ENCODE measurements around the gene SPAG16.

SPAG16 gene

GRCh38 chr2:213789940-213790339 lies 505.7 kb downstream of the SPAG16 start:
- TF ChIP-seq CTCF (conservative IDR thresholded peaks at IDR 0.05): no peak
- H3K27ac ChIP-seq: no peak overlapping the region

- no peak overlapping the region for H3K27ac ChIP-seq
- no peak for TF ChIP-seq CTCF (conservative IDR thresholded peaks at IDR 0.05)
Measured at GRCh38 chr2:213792045-213792444, 507.8 kb downstream of the SPAG16 start.

- no peak overlapping the region for H3K27ac ChIP-seq
Measured at GRCh38 chr2:213806125-213806726, 522.0 kb downstream of the SPAG16 start.

DNA sequence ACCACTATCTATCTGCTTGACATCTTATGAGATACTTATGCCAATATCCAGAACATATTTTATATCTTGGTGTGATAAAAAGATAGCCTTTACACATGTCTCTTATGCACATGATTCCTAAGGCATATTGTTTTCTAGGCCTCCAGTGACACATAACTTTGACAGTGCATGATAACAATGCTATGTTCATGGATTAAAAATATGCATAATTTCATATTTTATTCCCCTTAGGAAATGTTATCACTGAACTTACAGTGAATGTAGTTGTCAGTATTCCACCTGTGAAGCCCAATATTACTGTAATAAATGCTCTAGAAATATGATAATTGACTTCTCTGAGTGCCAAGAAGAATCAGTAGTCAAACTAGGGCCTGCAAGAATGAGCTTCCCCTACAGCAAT lies 532.3 kb downstream of the SPAG16 start:
- no peak for TF ChIP-seq CTCF (conservative IDR thresholded peaks at IDR 0.05)
- no peak overlapping the region for H3K27ac ChIP-seq

More at GRCh38 chr2:213806125-213806726, 522.0 kb downstream of the SPAG16 start:
- TF ChIP-seq CTCF (conservative IDR thresholded peaks at IDR 0.05): peak; percentile 69

- no peak overlapping the region for H3K27ac ChIP-seq
- no peak for TF ChIP-seq CTCF (conservative IDR thresholded peaks at IDR 0.05)
Measured at GRCh38 chr2:213818436-213818835, 534.2 kb downstream of the SPAG16 start.

DNA sequence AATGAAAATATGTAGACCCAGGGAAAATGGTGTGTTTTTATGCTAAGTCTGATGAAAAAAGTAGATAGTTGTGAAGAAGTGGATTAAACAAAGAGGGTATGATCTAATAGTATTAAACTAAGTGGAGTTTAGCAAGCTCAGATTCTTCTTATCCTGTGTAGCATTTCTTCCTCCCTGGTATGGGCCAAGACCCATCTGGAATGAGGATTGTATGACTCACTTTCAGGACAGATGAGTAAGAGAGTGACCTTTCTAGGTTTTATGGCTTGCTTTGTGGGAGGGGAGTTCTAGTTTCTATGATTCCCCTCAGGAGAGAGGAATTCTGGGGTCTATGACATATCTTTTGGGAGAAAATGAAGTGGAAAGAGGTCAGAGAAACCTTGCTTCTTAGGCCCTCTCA lies 550.1 kb downstream of the SPAG16 start:
- TF ChIP-seq CTCF (conservative IDR thresholded peaks at IDR 0.05): no peak

GRCh38 chr2:213834746-213835145 lies 550.5 kb downstream of the SPAG16 start:
- no peak for TF ChIP-seq CTCF (conservative IDR thresholded peaks at IDR 0.05)
- no peak overlapping the region for H3K27ac ChIP-seq

More for the DNA sequence above, 550.1 kb downstream of the SPAG16 start:
- no peak overlapping the region for H3K27ac ChIP-seq
